ENCODE data around the gene PLIN5. TPM values are rescaled to one million over a fixed set of nuclear protein-coding genes. Genes with fewer than 3 reads are reported as not detected.

Gene PLIN5
- 23.5 and 27.5 TPM in 2 replicates for total RNA-seq

GRCh38 chr19:4534836-4535658, at the start of gene PLIN5:
PLIN5 (minus strand) TSS chr19:4535224; CDS start chr19:4534074, 1,150 bp downstream.

GRCh38 chr19:4559569-4559968, 24.5 kb upstream of the PLIN5 start, which contains the start of gene SEMA6B:
SEMA6B (minus strand) TSS chr19:4559684; CDS start chr19:4558457, 1,227 bp downstream.

GRCh38 chr19:4539693-4540581, 4.9 kb upstream of the PLIN5 start, which contains the start of gene LRG1:
LRG1 (minus strand) TSS chr19:4540036; CDS start chr19:4540013, 23 bp downstream.

GRCh38 chr19:4518345-4519171, 16.5 kb downstream of the PLIN5 start, which contains the start of gene PLIN4:
PLIN4 (minus strand) TSS chr19:4518486; CDS start chr19:4518272, 214 bp downstream.

Other genes starting within 250 kb of the PLIN5 start
- gene TMIGD2, start 232.8 kb downstream of the PLIN5 start, total RNA-seq = not detected in 2 replicates
- gene FSD1, start 230.6 kb downstream of the PLIN5 start, total RNA-seq = 2.4 and 2.6 TPM in 2 replicates
- gene STAP2, start 196.4 kb downstream of the PLIN5 start, total RNA-seq = 32.1 and 36.4 TPM in 2 replicates
- gene MPND, start 191.7 kb downstream of the PLIN5 start, total RNA-seq = 5.8 and 8.9 TPM in 2 replicates
- 41.2 and 83.9 TPM in 2 replicates for gene SH3GL1, start 134.7 kb downstream of the PLIN5 start, total RNA-seq
- gene CHAF1A, start 132.6 kb downstream of the PLIN5 start, total RNA-seq = 3.4 and 3.7 TPM in 2 replicates
- gene UBXN6, start 77.4 kb downstream of the PLIN5 start, total RNA-seq = 75.3 and 97.5 TPM in 2 replicates
- gene HDGFL2, start 62.9 kb downstream of the PLIN5 start, total RNA-seq = 43.0 and 45.8 TPM in 2 replicates
- gene PLIN4, start 16.7 kb downstream of the PLIN5 start, total RNA-seq = 1.1 and 1.5 TPM in 2 replicates
- gene LRG1, start 4.8 kb upstream of the PLIN5 start, total RNA-seq = 0.95 and 2.4 TPM in 2 replicates
- gene SEMA6B, start 24.5 kb upstream of the PLIN5 start, total RNA-seq = 27.9 and 41.9 TPM in 2 replicates
- 61.8 and 96.2 TPM in 2 replicates for gene TNFAIP8L1, start 104.3 kb upstream of the PLIN5 start, total RNA-seq
- gene MYDGF, start 135.1 kb upstream of the PLIN5 start, total RNA-seq = 143 and 186 TPM in 2 replicates
- gene DPP9, start 188.6 kb upstream of the PLIN5 start, total RNA-seq = 11.7 and 12.1 TPM in 2 replicates

All from dermis lymphatic vessel endothelial cell (primary cell).